Measurements from ENCODE around the gene RARG.

RARG gene

DNA sequence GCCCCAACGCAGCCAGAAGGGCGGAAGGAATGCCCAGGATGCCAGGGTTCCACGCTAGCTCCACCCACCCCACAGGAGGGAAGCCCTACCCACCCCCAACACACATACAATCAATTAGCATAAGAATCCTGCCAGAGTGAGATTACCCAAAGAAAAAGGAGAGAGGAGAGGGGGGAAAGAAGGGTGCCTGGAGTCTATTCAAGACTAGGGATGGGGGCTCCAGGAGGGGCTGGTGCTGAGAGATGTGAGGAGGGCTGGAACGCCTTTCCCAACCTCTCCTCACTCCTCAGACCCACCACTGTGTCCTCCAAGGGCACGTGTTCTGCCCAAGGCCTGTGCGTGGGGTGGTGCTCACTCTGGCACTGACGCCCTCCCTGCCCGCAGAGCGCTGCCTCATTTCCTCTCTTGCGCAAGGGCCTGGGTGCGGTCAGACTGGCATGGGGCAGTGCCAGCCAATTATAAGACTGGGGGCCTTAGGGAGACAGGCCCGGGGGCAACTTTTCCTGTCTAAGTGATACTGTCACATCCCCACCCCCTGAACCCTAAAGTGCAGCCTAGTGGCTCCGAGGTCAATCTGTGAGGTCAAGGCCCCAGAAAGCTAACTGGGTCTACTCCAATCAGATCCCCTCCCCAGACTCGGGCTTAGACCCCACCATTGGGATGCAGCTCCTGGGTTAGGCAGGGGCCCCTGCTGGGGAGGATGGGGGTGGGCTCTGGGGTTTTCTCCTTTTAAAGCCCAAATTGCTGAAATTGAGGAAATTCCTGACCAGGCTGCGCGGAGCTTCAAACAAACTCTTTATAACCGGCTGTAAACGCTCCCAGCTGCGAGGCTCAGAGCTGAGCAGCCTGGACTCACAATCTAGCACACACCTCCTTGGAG lies 14.7 kb downstream of the RARG start:
- H3K4me2 ChIP-seq (ENCODE audit: low read length): no peak overlapping the region
- no peaks in the 10 kb centered on the region for H3K79me2 ChIP-seq
- no peak overlapping the region for H3K9ac ChIP-seq
- no peaks in the 10 kb centered on the region for H3K36me3 ChIP-seq (ENCODE audit: control insufficient read depth, insufficient read depth, low read length)
- H3K4me3 ChIP-seq (ENCODE audit: low read depth, low read length): no peak overlapping the region
- TF ChIP-seq, protein P1, sequence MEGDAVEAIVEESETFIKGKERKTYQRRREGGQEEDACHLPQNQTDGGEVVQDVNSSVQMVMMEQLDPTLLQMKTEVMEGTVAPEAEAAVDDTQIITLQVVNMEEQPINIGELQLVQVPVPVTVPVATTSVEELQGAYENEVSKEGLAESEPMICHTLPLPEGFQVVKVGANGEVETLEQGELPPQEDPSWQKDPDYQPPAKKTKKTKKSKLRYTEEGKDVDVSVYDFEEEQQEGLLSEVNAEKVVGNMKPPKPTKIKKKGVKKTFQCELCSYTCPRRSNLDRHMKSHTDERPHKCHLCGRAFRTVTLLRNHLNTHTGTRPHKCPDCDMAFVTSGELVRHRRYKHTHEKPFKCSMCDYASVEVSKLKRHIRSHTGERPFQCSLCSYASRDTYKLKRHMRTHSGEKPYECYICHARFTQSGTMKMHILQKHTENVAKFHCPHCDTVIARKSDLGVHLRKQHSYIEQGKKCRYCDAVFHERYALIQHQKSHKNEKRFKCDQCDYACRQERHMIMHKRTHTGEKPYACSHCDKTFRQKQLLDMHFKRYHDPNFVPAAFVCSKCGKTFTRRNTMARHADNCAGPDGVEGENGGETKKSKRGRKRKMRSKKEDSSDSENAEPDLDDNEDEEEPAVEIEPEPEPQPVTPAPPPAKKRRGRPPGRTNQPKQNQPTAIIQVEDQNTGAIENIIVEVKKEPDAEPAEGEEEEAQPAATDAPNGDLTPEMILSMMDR (IDR thresholded peaks at IDR 0.05): no peak
- no peaks in the 10 kb centered on the region for H3K27me3 ChIP-seq (ENCODE audit: control insufficient read depth, insufficient read depth, low read length)
- no peak overlapping the region for H3K27ac ChIP-seq
- H2AFZ ChIP-seq: no peak overlapping the region
- H3K9me3 ChIP-seq (ENCODE audit: control insufficient read depth, low read length): no peaks in the 10 kb centered on the region
- peaks cover 7% of the 10 kb centered on the region for H3K4me1 ChIP-seq

DNA sequence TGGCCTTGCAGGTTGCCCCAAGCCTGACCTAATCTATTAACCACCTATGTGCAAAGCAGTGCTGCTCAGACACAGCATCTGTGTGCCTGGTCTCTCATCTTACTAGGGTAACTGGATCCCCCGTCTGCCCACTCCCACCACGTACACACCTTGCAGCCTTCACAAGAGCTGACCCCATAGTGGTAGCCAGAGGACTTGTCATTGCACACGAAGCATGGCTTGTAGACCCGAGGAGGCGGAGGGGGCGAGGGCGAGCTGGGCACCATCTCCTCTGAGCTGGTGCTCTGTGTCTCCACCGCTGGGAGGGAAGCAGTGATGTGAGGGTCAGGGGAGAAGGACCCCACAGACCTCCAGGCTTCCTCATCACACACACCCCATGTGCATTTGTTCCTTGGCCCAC lies 16.5 kb downstream of the RARG start:
- Histone ChIP-seq H3K4me2 (ENCODE audit: low read length) (no peak overlapping the region), H3K27me3 (ENCODE audit: control insufficient read depth, insufficient read depth, low read length) (no peaks in the 10 kb centered on the region), H2AFZ (no peak overlapping the region), H3K79me2 (no peaks in the 10 kb centered on the region), H3K36me3 (ENCODE audit: control insufficient read depth, insufficient read depth, low read length) (no peaks in the 10 kb centered on the region), H3K9me3 (ENCODE audit: control insufficient read depth, low read length) (no peaks in the 10 kb centered on the region), H3K4me3 (ENCODE audit: low read depth, low read length) (no peak overlapping the region), H3K9ac (no peak overlapping the region), H3K4me1 (no peaks in the 10 kb centered on the region), H3K27ac (no peak overlapping the region)
- TF ChIP-seq, protein P1 (IDR thresholded peaks at IDR 0.05): no peak

GRCh38 chr12:53214687-53215455 lies 17.1 kb downstream of the RARG start:
- TF ChIP-seq, protein P1 (IDR thresholded peaks at IDR 0.05): no peak
- Histone ChIP-seq H3K27me3 (ENCODE audit: control insufficient read depth, insufficient read depth, low read length) (no peaks in the 10 kb centered on the region), H3K4me3 (ENCODE audit: low read depth, low read length) (no peak overlapping the region), H3K9me3 (ENCODE audit: control insufficient read depth, low read length) (no peaks in the 10 kb centered on the region), H3K9ac (no peak overlapping the region), H3K79me2 (no peaks in the 10 kb centered on the region), H3K4me1 (no peaks in the 10 kb centered on the region), H2AFZ (no peak overlapping the region), H3K4me2 (ENCODE audit: low read length) (no peak overlapping the region), H3K36me3 (ENCODE audit: control insufficient read depth, insufficient read depth, low read length) (no peaks in the 10 kb centered on the region), H3K27ac (peak overlapping the region; percentile 24)

- H3K36me3 ChIP-seq (ENCODE audit: control insufficient read depth, insufficient read depth, low read length): no peaks in the 10 kb centered on the region
- no peaks in the 10 kb centered on the region for H3K27me3 ChIP-seq (ENCODE audit: control insufficient read depth, insufficient read depth, low read length)
- H2AFZ ChIP-seq: no peak overlapping the region
- H3K4me1 ChIP-seq: no peaks in the 10 kb centered on the region
- no peak overlapping the region for H3K4me3 ChIP-seq (ENCODE audit: low read depth, low read length)
- no peak overlapping the region for H3K9ac ChIP-seq
- H3K9me3 ChIP-seq (ENCODE audit: control insufficient read depth, low read length): no peaks in the 10 kb centered on the region
- H3K27ac ChIP-seq: peak overlapping the region; percentile 24
- no peak overlapping the region for H3K4me2 ChIP-seq (ENCODE audit: low read length)
- TF ChIP-seq, protein P1 (IDR thresholded peaks at IDR 0.05): no peak
- no peaks in the 10 kb centered on the region for H3K79me2 ChIP-seq
These were observed 17.8 kb downstream of the RARG start for GRCh38 chr12:53214221-53214620.

All from parathyroid adenoma (tissue), 2 donors.